Karpas-422 (cell line): Measurements from ENCODE around the gene DHX40. TPM values are rescaled to one million over a fixed set of nuclear protein-coding genes. Genes with fewer than 3 reads are reported as not detected.

Source experiments
- DNase-seq: peaks from one replicate; pipeline ENCODE4 v3.0.0-alpha.2; 2015
- H2AFZ ChIP-seq: fragments of 200-600 bp; sonication (generic); 2 replicates; pipeline ENCODE4 v1.6.1; 2014; ENCODE audit warnings: antibody characterized with exemption, low read length, mixed read lengths
- H3K27ac ChIP-seq: fragments of 200-600 bp; sonication (generic); 2 replicates; pipeline ENCODE4 v1.5.1; 2014; ENCODE audit warnings: mild to moderate bottlenecking, low read length, moderate library complexity
- H3K27me3 ChIP-seq: fragments of 200-600 bp; sonication (generic); 2 replicates; pipeline ENCODE4 v1.6.1; 2014; ENCODE audit warnings: low read length, mixed read lengths
- H3K36me3 ChIP-seq: fragments of 200-600 bp; sonication (generic); 2 replicates; pipeline ENCODE4 v1.6.1; 2014; ENCODE audit warnings: low read length, mixed read lengths; ENCODE audit not compliant: insufficient read depth
- H3K4me1 ChIP-seq: fragments of 200-600 bp; sonication (generic); 2 replicates; pipeline ENCODE4 v1.6.1; 2014; ENCODE audit warnings: mild to moderate bottlenecking, low read length, mixed read lengths
- H3K4me2 ChIP-seq: fragments of 200-600 bp; sonication (generic); 2 replicates; pipeline ENCODE4 v1.6.1; 2014; ENCODE audit warnings: low read length, low read depth, mild to moderate bottlenecking; ENCODE audit not compliant: poor library complexity, severe bottlenecking
- H3K4me3 ChIP-seq: fragments of 200-600 bp; sonication (generic); 2 replicates; pipeline ENCODE4 v1.5.1; 2014; ENCODE audit warnings: mild to moderate bottlenecking, antibody characterized with exemption, low read length, mixed read lengths
- H3K79me2 ChIP-seq: fragments of 200-600 bp; sonication (generic); 2 replicates; pipeline ENCODE4 v1.6.1; 2014; ENCODE audit warnings: mild to moderate bottlenecking, low read length, mixed read lengths
- H3K9ac ChIP-seq: fragments of 200-600 bp; sonication (generic); 2 replicates; pipeline ENCODE4 v1.6.0; 2014; ENCODE audit warnings: low read length
- H3K9me2 ChIP-seq: fragments of 200-600 bp; sonication (generic), shearing (Covaris generic); replicated peaks from 2 replicates; pipeline ENCODE4 v1.6.0; 2014; ENCODE audit warnings: mild to moderate bottlenecking, low read length, moderate library complexity; ENCODE audit not compliant: insufficient read depth
- H3K9me3 ChIP-seq: fragments of 300-700, 200-600 bp; sonication (generic); 2 replicates; pipeline ENCODE4 v1.6.1; 2014; ENCODE audit warnings: low read length, mixed read lengths
- H4K20me1 ChIP-seq: fragments of 200-600 bp; sonication (generic); 2 replicates; pipeline ENCODE4 v1.6.1; 2014; ENCODE audit warnings: mild to moderate bottlenecking, antibody characterized with exemption, low read length, low read depth; ENCODE audit not compliant: insufficient read depth
- total RNA-seq: library from RNA; depleted of rRNA; stranded (reverse); fragments of >200 nt; shearing (Covaris generic); gene quantifications from 2 replicates; pipeline ENCODE4 v1.2.3, GENCODE V29; 2014; ENCODE audit warnings: low replicate concordance

Gene DHX40
- total RNA-seq, 1 experiment from 2014 or later: 58.7 TPM

- Histone ChIP-seq H2AFZ (no peak overlapping the region), H3K9me2 (no peaks in the 10 kb centered on the region)
Measured at GRCh38 chr17:59527325-59527917, 38.0 kb upstream of the DHX40 start.

GRCh38 chr17:59527931-59528330 is 37.5 kb upstream of the DHX40 start:
- no peaks in the 10 kb centered on the region for H3K27me3 ChIP-seq
- no peak overlapping the region for H3K4me3 ChIP-seq
- no peaks in the 10 kb centered on the region for H3K79me2 ChIP-seq
- H3K27ac ChIP-seq: no peak overlapping the region
- no peaks in the 10 kb centered on the region for H4K20me1 ChIP-seq
- H3K4me1 ChIP-seq: no peaks in the 10 kb centered on the region
- H3K36me3 ChIP-seq: no peaks in the 10 kb centered on the region
- H3K9ac ChIP-seq: no peak overlapping the region
- no peak overlapping the region for H2AFZ ChIP-seq
- no peak for DNase-seq
- no peaks in the 10 kb centered on the region for H3K9me2 ChIP-seq
- no peaks in the 10 kb centered on the region for H3K9me3 ChIP-seq
- no peak overlapping the region for H3K4me2 ChIP-seq

More at GRCh38 chr17:59527325-59527917, 38.0 kb upstream of the DHX40 start:
- no peaks in the 10 kb centered on the region for H3K79me2 ChIP-seq
- no peaks in the 10 kb centered on the region for H3K9me3 ChIP-seq
- no peak overlapping the region for H3K4me3 ChIP-seq
- no peak overlapping the region for H3K27ac ChIP-seq
- no peak overlapping the region for H3K9ac ChIP-seq
- H4K20me1 ChIP-seq: no peaks in the 10 kb centered on the region
- no peak for DNase-seq
- no peaks in the 10 kb centered on the region for H3K4me1 ChIP-seq
- H3K27me3 ChIP-seq: no peaks in the 10 kb centered on the region
- no peak overlapping the region for H3K4me2 ChIP-seq
- H3K36me3 ChIP-seq: no peaks in the 10 kb centered on the region

GRCh38 chr17:59530531-59530930 is 34.9 kb upstream of the DHX40 start:
- Histone ChIP-seq H3K4me3 (no peak overlapping the region), H3K79me2 (no peaks in the 10 kb centered on the region), H3K36me3 (no peaks in the 10 kb centered on the region), H3K4me2 (no peak overlapping the region), H3K27ac (no peak overlapping the region), H3K27me3 (no peaks in the 10 kb centered on the region), H2AFZ (no peak overlapping the region), H4K20me1 (no peaks in the 10 kb centered on the region), H3K9me2 (no peaks in the 10 kb centered on the region), H3K4me1 (peaks cover 6% of the 10 kb centered on the region), H3K9ac (no peak overlapping the region), H3K9me3 (no peaks in the 10 kb centered on the region)
- no peak for DNase-seq

- H3K4me3 ChIP-seq: no peak overlapping the region
- peak overlapping the region; percentile 28; the same call in 1 of the 2 replicates for H2AFZ ChIP-seq
- no peaks in the 10 kb centered on the region for H3K27me3 ChIP-seq
- H3K9me2 ChIP-seq: no peaks in the 10 kb centered on the region
- no peak overlapping the region for H3K9ac ChIP-seq
- peak overlapping the region; percentile 10 for H3K4me2 ChIP-seq
- H3K36me3 ChIP-seq: no peaks in the 10 kb centered on the region
- DNase-seq: no peak
- H3K4me1 ChIP-seq: peaks cover 6% of the 10 kb centered on the region
- H4K20me1 ChIP-seq: no peaks in the 10 kb centered on the region
- no peaks in the 10 kb centered on the region for H3K79me2 ChIP-seq
- H3K27ac ChIP-seq: no peak overlapping the region
- no peaks in the 10 kb centered on the region for H3K9me3 ChIP-seq
Measured at GRCh38 chr17:59533694-59534093, 31.7 kb upstream of the DHX40 start.

GRCh38 chr17:59534583-59534982 is 30.8 kb upstream of the DHX40 start:
- peak; percentile 69 for DNase-seq
- H3K4me2 ChIP-seq: no peak overlapping the region
- no peak overlapping the region for H3K9ac ChIP-seq
- H3K4me3 ChIP-seq: no peak overlapping the region
- H4K20me1 ChIP-seq: no peaks in the 10 kb centered on the region
- H2AFZ ChIP-seq: no peak overlapping the region
- no peaks in the 10 kb centered on the region for H3K9me3 ChIP-seq
- no peaks in the 10 kb centered on the region for H3K9me2 ChIP-seq
- H3K36me3 ChIP-seq: no peaks in the 10 kb centered on the region
- H3K4me1 ChIP-seq: peaks cover 6% of the 10 kb centered on the region
- no peaks in the 10 kb centered on the region for H3K79me2 ChIP-seq
- no peaks in the 10 kb centered on the region for H3K27me3 ChIP-seq
- H3K27ac ChIP-seq: no peak overlapping the region

- Histone ChIP-seq H4K20me1 (no peaks in the 10 kb centered on the region), H3K4me1 (peaks cover 6% of the 10 kb centered on the region), H3K9me3 (no peaks in the 10 kb centered on the region), H3K79me2 (no peaks in the 10 kb centered on the region), H3K4me3 (no peak overlapping the region), H3K36me3 (no peaks in the 10 kb centered on the region), H2AFZ (no peak overlapping the region), H3K4me2 (no peak overlapping the region), H3K27ac (no peak overlapping the region), H3K9me2 (no peaks in the 10 kb centered on the region), H3K9ac (no peak overlapping the region), H3K27me3 (no peaks in the 10 kb centered on the region)
- DNase-seq: no peak
Measured at GRCh38 chr17:59538195-59538909, 27.1 kb upstream of the DHX40 start.

- Histone ChIP-seq H3K27me3 (no peaks in the 10 kb centered on the region), H3K79me2 (no peaks in the 10 kb centered on the region), H3K9me2 (no peaks in the 10 kb centered on the region), H3K36me3 (no peaks in the 10 kb centered on the region), H3K4me3 (no peak overlapping the region), H3K4me2 (no peak overlapping the region), H3K9me3 (no peaks in the 10 kb centered on the region), H2AFZ (peak overlapping the region; percentile 20; the same call in 1 of the 2 replicates), H3K9ac (no peak overlapping the region), H3K27ac (no peak overlapping the region), H4K20me1 (no peaks in the 10 kb centered on the region), H3K4me1 (no peaks in the 10 kb centered on the region)
- DNase-seq: no peak
Measured at GRCh38 chr17:59542960-59543635, 22.3 kb upstream of the DHX40 start.

- H4K20me1 ChIP-seq: no peaks in the 10 kb centered on the region
- H3K9me2 ChIP-seq: no peaks in the 10 kb centered on the region
Measured at GRCh38 chr17:59545942-59546341, 19.5 kb upstream of the DHX40 start.

More at GRCh38 chr17:59545942-59546341, 19.5 kb upstream of the DHX40 start:
- Histone ChIP-seq H2AFZ (no peak overlapping the region), H3K9me3 (no peaks in the 10 kb centered on the region), H3K9ac (no peak overlapping the region), H3K79me2 (no peaks in the 10 kb centered on the region), H3K36me3 (no peaks in the 10 kb centered on the region), H3K4me1 (no peaks in the 10 kb centered on the region), H3K4me3 (no peak overlapping the region), H3K4me2 (no peak overlapping the region), H3K27me3 (no peaks in the 10 kb centered on the region), H3K27ac (no peak overlapping the region)
- no peak for DNase-seq
